ENCODE data around the gene RAB11FIP3. TPM values are rescaled to one million over a fixed set of nuclear protein-coding genes. Genes with fewer than 3 reads are reported as not detected.

RAB11FIP3 gene
- total RNA-seq, 1 experiment from 2014 or later: 12.7 TPM

DNA sequence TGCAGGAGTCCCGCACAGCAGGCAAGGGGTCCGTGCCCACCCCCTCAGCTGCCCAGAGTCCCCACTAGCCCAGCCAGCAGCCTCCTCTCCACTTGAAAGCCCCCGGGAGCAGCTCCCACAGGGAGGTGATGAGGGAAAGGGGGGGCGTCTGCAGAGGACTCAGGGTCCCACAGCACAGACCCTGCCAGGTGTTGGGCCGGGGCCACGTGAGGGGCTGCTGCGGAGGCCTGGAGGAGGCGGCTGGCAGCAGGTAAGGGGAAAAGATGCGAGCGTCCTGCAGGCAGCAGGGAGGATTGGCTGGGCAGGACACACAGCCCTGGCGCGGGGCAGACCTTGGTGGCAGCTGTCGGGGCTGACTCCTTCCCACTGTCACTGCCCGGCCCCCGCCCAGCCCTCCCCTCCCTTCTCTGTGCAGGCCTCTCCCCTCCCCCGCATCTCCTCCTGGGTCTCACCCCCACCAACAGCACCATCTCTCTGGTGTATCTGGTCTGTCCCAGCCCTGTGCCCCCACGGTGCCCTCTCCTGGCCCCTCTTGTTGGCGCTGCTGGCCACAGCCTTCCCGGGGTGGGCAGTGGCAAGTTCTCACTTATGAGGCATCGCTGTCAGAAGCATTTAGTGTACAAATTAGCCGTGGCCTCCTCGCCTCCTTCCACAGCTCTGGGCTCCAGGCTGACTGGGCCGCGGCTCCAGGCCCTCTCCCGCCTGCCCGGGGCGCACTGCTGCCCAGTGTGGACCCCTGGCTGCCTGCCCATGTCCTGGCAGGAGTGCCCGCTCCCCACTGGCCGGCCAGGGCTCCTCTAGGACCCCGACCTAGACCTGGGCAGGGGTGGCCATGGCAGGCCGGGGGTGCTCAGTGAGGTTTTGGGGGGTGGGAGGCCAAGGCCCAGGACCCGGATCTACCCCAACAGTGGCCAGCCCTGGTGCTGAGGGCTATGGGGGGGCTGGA, 130.4 kb downstream of the RAB11FIP3 start:
- Histone ChIP-seq H3K4me1 (ENCODE audit: insufficient read depth, low read length) (no peaks in the 10 kb centered on the region), H3K27ac (ENCODE audit: low read length) (no peak overlapping the region), H3K9me3 (ENCODE audit: low read length) (no peaks in the 10 kb centered on the region), H3K79me2 (ENCODE audit: low read length) (no peaks in the 10 kb centered on the region), H3K27me3 (ENCODE audit: low read length) (peaks cover 9% of the 10 kb centered on the region), H3K36me3 (ENCODE audit: low read depth, low read length) (no peaks in the 10 kb centered on the region), H3K9me2 (replicated peaks; ENCODE audit: low read length) (no peaks in the 10 kb centered on the region), H2AFZ (ENCODE audit: low read length) (no peak overlapping the region), H3K9ac (ENCODE audit: low read length) (no peak overlapping the region), H3F3A (ENCODE audit: low read length, unreplicated experiment) (no peaks in the 10 kb centered on the region), H3K4me2 (ENCODE audit: low read length) (no peak overlapping the region), H3K4me3 (ENCODE audit: low read length) (no peak overlapping the region), H4K20me1 (ENCODE audit: low read length) (no peaks in the 10 kb centered on the region)
- CTCF ChIA-PET: no interaction called here
- BruUV-seq (replicated peaks): no TSS peak
- ATAC-seq: no peak
- intact Hi-C loops (cut with micrococcal nuclease): no loop called here
- POLR2A ChIA-PET (ENCODE audit: unreplicated experiment): no interaction called here
- DNase-seq: no peak
- TF ChIP-seq EZH2phosphoT487 (IDR thresholded peaks at IDR 0.05; ENCODE audit: borderline replicate concordance, low read length) (no peak), EZH2 (IDR thresholded peaks at IDR 0.05; ENCODE audit: low read length, unreplicated experiment) (no peak)
- TF ChIP-seq, protein P1, sequence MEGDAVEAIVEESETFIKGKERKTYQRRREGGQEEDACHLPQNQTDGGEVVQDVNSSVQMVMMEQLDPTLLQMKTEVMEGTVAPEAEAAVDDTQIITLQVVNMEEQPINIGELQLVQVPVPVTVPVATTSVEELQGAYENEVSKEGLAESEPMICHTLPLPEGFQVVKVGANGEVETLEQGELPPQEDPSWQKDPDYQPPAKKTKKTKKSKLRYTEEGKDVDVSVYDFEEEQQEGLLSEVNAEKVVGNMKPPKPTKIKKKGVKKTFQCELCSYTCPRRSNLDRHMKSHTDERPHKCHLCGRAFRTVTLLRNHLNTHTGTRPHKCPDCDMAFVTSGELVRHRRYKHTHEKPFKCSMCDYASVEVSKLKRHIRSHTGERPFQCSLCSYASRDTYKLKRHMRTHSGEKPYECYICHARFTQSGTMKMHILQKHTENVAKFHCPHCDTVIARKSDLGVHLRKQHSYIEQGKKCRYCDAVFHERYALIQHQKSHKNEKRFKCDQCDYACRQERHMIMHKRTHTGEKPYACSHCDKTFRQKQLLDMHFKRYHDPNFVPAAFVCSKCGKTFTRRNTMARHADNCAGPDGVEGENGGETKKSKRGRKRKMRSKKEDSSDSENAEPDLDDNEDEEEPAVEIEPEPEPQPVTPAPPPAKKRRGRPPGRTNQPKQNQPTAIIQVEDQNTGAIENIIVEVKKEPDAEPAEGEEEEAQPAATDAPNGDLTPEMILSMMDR (conservative IDR thresholded peaks at IDR 0.05; ENCODE audit: low read depth, low read length): no peak

DNA sequence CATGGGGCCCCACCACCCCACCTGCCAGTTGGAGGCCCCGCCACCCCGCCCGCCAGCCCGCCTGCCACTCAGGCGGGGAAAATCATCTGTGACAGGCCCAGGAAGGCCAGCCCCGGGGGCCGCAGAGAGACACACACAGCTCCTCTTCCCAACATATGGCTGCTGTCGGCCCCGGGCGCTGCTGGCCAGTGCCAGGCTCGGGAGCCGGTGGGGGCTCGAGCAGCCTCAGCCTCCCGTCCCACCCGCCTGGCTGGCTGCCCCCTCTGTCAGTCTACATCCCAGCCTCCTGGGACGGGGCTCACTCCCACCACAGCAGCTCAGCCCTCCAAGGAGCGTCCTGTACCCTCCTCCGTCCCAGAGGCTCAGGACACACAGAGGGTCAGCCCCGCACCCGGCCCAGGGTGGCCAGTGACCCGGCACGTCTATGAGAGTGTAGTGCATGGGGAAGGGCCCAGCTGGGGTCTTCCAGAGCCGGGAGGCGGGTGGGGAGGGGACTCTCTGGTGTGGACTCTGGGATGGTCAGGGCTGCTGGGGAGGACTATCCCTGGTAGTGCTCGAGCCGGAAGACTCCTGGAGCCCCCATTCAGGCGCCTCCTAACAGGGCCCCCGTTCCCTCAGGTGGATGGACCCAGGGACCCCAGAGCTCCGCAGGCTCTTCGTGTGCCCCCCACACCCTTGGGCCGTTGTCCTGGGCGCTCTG, 131.2 kb downstream of the RAB11FIP3 start:
- no peak overlapping the region for H3K4me2 ChIP-seq (ENCODE audit: low read length)
- H4K20me1 ChIP-seq (ENCODE audit: low read length): no peaks in the 10 kb centered on the region
- no peak overlapping the region for H3K4me3 ChIP-seq (ENCODE audit: low read length)
- H3F3A ChIP-seq (ENCODE audit: low read length, unreplicated experiment): no peaks in the 10 kb centered on the region
- POLR2A ChIA-PET (ENCODE audit: unreplicated experiment): no interaction called here
- H3K9me2 ChIP-seq (replicated peaks; ENCODE audit: low read length): no peaks in the 10 kb centered on the region
- no peaks in the 10 kb centered on the region for H3K9me3 ChIP-seq (ENCODE audit: low read length)
- no peaks in the 10 kb centered on the region for H3K79me2 ChIP-seq (ENCODE audit: low read length)
- H3K36me3 ChIP-seq (ENCODE audit: low read depth, low read length): no peaks in the 10 kb centered on the region
- peaks cover 13% of the 10 kb centered on the region for H3K27me3 ChIP-seq (ENCODE audit: low read length)
- no peaks in the 10 kb centered on the region for H3K4me1 ChIP-seq (ENCODE audit: insufficient read depth, low read length)
- intact Hi-C loops (cut with micrococcal nuclease): no loop called here
- CTCF ChIA-PET: no interaction called here
- DNase-seq (no peak), ATAC-seq (no peak)
- BruUV-seq (replicated peaks): no TSS peak
- H3K9ac ChIP-seq (ENCODE audit: low read length): no peak overlapping the region
- TF ChIP-seq, protein P1 (conservative IDR thresholded peaks at IDR 0.05; ENCODE audit: low read depth, low read length): no peak
- TF ChIP-seq EZH2 (IDR thresholded peaks at IDR 0.05; ENCODE audit: low read length, unreplicated experiment) (no peak), EZH2phosphoT487 (IDR thresholded peaks at IDR 0.05; ENCODE audit: borderline replicate concordance, low read length) (no peak)
- no peak overlapping the region for H2AFZ ChIP-seq (ENCODE audit: low read length)
- no peak overlapping the region for H3K27ac ChIP-seq (ENCODE audit: low read length)
